NCI-H187 treated with DMSO at 0.1 percent for 48 hours (cell line): ENCODE data around the gene KRT36.

ENCODE experiments used
- DNase-seq: peaks from one replicate; lab custom pipeline; 2025; lab: John Stamatoyannopoulos, UW

KRT36 gene

DNA sequence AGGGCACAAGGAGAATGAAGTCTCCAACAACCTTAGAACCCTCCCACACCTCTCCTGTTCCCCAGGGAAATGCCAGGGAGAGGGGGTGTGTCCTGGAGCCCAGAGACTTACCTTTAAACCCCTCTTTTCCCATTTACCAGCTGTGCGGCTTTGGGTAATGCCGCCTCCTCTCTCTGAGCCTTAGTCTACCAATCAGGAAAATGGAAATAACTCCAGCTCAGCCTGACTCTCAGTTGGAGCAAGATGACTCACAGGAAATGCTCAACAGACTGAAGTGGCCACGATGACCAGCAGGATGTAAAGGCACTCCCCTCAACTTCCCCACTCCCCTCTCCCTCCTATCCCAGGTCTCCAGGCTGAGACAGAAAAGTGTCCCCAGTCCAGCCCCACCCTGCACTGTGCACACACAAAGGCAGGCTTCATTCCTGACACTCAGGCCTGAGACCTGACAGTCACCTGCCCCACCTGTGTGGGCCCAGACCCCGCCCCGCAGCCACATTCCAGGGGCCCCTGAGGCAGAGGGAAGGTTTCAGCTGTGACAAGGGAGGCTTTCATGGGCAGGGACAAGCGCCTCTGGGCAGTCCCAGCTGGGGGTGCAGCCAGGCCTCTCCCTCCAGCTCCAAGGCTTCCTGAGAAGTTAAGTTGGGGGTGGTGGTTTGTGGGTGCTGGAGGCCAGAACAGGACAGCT is 32.0 kb upstream of the KRT36 start:
- no peak for DNase-seq

DNA sequence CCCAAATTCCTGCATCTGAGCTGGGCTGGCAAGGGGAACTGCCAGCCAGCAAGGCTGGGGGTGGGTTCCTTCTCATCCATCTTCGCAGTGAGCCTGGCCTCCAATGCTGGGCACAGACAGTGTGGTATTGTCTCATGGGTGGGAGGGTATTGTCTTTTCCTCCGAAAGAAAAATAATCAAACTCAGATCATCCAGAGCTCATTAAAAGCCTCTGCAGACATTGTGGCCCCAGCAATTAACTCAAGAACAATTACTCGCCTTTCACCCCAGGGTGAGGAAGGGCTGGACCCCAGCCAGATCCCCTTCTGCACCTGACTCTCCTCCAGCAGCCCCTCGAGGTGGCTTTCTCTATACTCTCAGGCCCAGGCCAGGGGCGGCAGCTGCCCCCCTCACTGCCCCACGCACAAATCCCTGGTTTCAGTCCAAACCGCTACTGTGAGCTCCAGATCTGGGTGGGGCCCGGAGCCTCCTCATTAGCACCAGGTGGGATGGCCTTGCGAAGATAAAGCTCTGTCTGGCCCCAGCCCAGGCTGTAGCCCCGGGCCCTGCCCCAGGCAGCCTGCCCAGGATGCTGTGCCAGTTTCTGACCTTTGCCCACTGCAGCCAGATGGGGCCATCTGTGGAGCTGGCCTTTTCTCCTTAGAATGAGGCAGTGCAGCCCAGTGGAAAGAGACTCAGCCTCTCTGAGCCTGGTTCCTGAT is 31.3 kb upstream of the KRT36 start:
- no peak for DNase-seq

DNA sequence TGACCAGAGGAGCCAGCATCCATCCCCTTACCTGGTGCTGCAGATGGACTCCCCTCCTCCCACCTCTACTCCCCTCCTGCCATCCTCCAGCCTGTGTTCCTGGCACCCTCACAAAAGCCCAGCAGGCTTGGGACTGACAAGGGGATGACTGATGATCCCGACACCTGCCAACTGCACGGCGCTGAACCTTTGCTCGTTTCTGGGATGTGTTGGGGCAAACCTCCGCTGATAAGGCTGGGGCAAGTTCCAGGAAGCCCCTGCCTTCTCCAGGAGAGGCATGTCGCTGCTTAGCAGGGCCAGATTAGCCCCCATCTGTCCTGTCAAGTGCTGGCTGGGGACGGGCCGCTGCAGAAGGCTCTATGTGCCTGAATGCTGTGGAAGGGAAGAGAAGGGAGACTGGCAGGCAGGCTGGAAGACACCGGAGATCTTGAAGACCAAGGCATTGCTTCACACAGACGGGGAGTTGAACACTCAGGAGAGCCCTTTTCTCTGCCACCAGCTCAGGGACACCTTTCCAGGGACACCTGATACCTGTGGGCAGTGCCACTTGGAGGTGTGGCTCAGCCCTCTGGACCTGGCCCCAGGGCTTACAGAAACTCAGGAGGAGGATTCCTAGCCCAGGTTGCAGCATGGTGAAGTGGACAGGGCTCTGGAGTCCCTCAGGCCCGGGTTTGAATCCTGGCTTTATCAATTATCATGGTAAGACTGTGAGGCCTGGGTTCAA is 30.0 kb upstream of the KRT36 start:
- no peak for DNase-seq

- DNase-seq = no peak
These were observed 29.2 kb upstream of the KRT36 start, which contains the start of gene KRT15 for GRCh38 chr17:41518789-41519449. Gene KRT15 (minus strand): TSS chr17:41518890. CDS start chr17:41518827, 63 bp downstream.

GRCh38 chr17:41518031-41518430 is 28.3 kb upstream of the KRT36 start:
- DNase-seq = no peak

- DNase-seq = no peak
These were observed 27.1 kb upstream of the KRT36 start for GRCh38 chr17:41516830-41517283.

DNA sequence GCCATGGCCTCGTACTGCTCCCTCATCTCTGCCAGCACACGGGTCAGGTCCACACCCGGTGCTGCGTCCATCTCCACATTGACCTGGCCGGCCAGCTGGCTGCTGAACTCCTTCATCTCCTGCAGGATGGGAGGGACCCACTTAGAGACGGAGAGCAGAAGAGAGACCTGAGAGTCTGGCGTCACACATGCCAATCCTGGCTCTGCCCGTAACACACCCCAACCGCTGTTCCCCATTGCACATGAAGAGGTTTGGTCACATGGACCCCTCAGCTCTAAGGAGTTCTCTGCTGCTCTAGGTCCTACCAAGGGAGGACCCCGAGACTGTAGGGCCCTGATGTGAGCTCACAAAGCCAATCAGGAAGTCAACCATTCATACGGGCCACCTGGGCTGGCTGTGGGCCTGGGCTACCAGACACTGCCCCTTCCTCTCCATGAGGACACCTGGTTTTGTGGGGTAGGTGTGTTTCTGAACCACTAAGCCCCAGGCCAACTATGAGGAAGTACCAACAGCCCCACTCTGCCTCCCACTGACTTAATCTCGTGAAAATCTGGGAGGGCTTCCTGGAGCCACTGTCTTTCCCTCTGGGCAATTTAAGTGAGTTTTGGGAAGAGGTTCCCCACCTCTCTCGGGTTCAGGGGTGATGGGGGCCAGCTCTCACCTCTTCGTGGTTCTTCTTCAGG is 26.6 kb upstream of the KRT36 start:
- DNase-seq = no peak

DNA sequence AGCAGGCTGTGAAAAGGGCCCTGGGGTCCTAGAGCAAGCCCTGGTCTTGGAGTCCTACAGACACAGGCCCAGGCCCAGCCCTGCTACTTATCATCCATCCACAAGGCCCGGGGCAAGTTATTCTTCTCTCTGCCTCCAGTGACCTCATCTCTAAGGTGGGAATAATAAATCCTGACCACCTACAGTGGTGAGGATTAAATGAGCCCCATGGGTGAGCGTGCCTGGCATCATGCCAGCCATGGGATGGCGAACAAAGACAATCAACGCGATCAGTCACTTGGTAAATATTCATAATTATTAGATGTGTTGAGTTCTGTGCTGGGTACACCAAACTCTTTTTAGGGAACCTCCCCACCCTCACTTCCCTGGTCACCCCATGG is 23.4 kb upstream of the KRT36 start:
- no peak for DNase-seq

DNA sequence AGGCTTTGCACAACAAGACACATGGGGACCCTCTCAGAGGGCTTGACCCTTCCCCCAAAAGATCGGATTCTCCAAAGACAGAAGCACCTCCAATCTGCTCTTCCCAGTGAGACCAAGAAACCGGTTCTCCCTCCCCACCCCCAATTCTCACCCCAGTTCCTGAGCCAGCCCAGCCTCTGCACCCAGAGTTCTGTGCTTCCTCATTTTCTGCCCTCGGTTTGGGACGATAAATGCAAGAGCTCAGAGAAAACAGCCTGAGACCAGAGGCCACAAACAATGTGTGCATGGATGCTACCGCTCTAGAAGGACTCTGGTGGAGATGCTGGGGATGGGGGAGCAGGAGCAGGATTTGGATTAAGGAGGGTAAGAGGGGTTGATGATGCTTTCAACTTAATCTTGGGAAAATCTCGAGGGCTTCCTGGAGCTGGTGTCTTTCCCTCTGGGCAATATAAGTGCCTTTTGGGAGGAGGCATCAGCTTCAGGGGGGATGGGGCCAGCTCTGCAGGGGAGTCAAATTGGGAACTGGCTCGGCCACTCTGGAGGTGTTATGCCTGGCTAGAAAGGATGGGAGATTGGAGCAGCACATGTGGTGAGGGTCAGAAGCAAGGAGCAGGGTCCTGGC is 22.9 kb upstream of the KRT36 start:
- DNase-seq = no peak

- no peak for DNase-seq
These were observed 22.0 kb upstream of the KRT36 start for GRCh38 chr17:41511716-41512115.

DNA sequence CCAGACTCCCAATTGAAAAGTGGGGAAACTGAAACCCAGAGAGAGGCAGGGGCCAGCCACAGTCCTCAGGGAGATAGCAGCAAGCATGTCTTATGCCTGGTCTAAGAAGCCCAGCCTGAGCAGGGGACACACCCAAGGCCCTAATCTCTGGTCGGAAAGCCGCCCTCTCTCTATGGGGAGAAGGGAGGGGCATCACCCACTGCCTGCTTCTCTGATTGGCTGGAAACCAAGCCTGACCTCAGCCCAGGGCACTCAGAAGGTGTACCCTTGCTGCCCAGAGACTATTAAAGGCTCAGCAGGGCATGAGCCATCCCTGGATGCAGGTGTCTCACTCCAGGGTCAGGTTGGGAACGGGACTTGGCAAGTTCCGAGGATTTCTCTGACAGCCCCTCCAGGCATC is 21.4 kb upstream of the KRT36 start:
- no peak for DNase-seq

- no peak for DNase-seq
These were observed 20.7 kb upstream of the KRT36 start for GRCh38 chr17:41510251-41511065.

DNA sequence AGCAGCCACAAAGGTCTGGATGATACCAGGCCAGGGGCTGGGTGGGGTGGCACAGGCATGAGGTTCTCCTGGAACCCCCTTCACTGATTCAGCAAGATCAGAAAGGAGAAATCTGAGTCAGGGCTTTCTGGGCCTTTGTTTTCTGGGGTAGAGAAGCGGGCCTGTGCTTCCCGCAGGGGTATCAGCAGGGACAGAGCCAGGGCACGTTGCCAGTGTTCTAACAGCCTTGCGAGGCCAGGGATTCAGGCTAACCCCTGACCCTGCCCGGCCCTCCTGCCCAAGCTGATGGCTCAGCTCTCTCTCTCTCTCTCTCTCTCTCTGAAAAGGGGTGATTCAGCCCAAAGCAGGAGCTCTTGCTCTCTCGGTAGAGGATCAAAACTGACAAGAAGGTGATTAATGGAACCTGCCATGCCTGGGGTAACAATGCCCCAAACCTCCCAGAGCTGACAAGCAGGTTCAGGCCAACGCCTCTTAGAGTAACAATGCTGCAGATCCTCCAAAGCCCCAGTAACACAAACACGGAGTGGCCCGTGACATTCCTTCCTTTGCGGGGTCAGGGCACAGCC is 17.7 kb upstream of the KRT36 start:
- DNase-seq = no peak

- DNase-seq = no peak
These were observed 16.4 kb upstream of the KRT36 start for GRCh38 chr17:41505809-41506767.

- DNase-seq = no peak
These were observed 15.5 kb upstream of the KRT36 start, which contains the start of gene KRT13 for GRCh38 chr17:41505007-41505808. Gene KRT13 (minus strand): TSS chr17:41505612. CDS start chr17:41505550, 62 bp downstream.

DNA sequence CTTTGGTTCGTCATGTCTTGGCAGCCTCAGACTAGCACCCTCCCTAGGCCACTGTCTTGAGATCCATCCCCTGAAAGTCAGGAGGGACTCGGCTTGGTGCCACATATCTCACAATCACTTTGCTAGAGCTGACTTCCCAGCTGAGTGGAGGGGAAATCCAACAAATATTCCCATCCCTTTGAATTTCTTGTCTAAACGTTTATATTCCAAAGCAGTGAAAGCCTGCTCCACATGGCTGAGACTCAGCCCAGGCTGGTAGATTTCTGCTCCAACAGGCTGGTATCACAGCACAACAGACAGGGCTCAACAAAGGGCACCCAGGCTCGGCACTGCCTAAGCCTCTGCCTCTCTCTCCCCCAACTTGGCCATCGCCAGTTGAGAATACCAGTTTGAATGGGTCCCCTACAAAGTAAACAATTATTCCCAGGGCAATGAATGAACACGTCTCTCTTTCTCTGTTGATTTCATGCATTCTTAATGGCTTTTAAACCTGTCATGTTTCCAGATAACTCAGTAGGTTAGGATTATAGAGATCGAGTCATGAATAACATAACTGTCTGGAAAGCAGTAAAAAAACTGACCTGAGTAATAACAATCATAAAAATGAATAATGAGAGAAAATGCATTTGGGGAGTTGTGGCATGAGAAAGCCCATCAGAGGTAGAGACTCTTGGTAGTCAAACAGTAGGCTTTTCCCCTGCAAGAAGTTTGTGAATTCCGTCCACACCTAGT is 14.7 kb upstream of the KRT36 start:
- no peak for DNase-seq

DNA sequence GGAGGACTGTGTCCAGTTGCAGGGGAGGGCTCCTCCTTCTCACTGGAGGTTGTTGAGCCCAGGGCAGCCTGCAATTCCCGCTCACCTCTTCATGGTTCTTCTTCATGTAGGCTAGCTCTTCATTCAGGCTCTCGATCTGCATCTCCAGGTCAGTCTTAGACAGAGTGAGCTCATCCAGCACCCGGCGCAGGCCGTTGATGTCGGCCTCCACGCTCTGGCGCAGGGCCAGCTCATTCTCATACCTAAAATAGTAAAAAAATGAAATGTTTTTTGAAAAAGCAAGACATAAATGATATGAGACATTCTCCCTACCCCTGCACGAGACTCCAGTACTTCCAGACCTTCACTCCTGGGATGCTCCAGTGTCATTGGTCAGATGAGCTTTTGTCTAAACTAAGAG is 13.5 kb upstream of the KRT36 start:
- DNase-seq = no peak
